Stimulated activated naive CD4-positive, alpha-beta T cell treated with Interleukin-2 at 50 U/mL for 16 hours (primary cell): ENCODE measurements around the gene ZNF621.

Experiments
- DNase-seq: peaks from one replicate; lab custom pipeline; 2025; lab: John Stamatoyannopoulos, UW

The ZNF621 gene

DNA sequence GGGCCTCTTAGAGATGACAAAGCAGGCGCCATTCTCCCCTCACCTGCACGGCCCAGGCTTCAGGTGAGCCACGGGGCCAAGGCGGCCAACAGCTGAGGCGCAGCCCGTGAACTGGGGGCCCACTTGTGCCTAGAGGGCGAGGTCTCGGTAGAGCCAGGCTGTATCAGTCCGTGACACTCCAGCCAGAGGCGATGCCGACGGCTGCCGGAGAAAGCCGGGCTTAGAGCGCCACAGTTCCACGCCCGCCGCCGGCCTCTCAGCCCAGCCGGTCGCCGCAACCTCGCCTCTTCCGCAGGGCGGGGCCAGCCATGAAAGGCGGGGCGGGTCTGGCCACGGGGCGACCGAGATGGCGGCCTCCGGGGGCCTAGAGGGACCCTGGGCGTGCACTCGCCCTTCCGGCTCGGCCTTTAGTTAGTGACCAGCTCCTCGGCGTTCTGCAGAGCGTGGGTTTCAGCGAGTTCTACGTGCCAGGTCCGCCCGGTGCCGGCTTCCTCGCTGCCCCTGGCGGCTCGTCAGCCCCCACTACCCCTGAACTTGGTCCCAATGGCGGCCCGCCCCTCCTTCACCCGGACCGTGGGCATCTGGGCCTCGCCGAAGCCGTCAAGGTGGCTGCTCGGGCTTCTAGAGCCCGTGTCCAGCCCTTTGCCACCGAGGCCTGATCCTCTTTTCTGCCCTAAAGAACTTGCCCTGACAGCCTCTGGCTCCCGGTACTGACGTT lies at the start of gene ZNF621:
TSS of gene ZNF621 (plus strand) at position 393 of the 718 bp plus-strand sequence. CDS start 881 bp downstream, outside the sequence.
- peak; percentile 80 for DNase-seq

DNA sequence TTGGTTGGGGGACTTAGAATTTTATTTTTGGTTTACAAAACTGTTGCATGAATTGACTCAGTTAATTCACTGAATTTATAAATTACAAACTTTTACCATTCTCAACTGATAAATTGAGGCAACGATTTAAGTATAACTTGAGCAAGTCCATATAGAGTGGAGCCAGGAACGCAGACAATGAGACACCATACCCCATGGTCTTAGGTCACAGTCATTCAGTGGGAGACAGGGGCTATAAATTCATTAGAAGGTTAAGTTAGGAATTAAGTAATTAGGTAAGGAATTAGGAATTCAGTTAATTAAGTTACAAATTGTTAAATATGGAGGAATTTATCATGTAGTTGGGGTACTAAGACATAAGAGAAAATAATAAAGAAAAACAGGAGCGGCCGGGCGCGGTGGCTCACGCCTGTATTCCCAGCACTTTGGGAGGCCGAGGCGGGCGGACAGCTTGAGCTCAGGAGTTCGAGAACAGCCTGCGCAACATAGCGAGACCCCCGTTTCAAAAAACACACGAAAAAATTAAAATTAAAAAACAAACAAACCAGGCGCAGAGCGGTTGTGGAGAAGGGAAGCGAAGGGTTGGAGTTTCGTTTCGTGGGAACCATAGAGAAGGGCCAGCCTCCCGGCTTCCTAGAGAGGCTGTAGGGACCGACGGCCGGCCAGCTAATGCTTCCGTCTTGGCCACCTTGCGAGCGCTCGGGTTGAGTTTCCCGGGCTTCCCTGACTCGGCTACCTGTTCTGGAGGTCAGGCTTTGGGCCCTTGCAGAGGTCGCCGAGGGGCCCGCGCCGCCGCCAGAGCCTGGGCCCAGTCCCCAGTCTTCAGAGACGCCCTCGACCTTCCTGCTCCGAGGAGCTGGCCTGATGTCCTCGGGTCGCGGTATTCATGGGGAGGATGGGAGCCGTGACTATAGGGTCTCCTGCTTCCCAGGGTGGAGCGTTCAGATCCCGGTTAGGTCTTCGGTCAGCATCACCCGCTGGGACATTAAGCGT lies 48.0 kb upstream of the ZNF621 start, which contains the start of gene ZNF619:
TSS of gene ZNF619 (plus strand) at position 645 of the 993 bp plus-strand sequence. CDS start 858 bp downstream, outside the sequence.
- peak; percentile 37 for DNase-seq

DNA sequence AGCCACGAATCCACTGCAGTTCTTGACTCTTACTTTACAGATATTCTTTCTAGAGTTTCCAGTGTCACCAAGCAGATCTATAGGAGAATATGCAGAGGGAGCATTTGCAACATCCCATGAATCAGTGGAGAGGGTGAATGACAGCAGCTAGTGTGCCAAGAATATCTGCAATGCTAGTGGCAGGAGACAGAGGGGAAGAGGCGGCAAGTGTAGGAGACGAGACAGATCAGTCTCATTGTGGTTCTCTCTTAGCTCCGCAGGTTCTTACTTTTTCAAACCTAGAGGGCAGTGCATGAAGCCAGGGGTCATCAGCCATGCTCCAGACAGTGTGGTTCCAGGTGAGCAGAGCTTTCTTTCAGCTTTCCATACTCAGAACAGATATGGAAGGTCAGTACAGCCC lies 47.1 kb upstream of the ZNF621 start:
- no peak for DNase-seq

DNA sequence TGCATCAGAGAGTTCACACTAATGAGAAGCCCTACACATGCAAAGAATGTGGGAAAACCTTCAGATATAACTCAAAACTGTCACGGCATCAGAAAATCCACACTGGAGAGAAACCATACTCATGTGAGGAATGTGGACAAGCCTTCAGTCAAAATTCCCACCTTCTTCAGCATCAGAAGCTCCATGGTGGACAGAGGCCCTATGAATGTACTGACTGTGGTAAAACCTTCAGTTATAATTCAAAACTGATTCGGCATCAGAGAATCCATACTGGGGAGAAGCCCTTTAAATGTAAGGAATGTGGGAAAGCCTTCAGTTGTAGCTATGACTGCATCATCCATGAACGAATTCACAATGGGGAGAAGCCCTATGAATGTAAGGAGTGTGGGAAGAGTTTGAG lies 37.6 kb upstream of the ZNF621 start:
- no peak for DNase-seq

DNA sequence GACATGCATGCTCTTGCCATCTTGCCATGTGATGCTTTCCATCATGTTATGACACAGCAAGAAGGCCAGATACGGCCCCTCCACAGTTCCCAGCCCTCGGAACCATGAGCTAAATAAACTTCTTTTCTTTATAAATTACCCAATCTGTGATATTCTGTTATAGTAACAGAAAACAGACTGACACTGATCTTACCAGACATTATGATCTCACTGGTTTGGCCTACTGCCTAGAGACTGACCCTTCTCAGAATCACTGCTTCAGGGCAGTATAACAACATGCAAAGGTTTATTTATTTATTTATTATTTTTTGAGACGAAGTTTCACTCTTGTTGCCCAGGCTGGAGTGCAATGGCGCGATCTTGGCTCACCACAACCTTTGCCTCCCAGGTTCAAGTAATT lies 33.8 kb upstream of the ZNF621 start:
- DNase-seq: no peak

DNA sequence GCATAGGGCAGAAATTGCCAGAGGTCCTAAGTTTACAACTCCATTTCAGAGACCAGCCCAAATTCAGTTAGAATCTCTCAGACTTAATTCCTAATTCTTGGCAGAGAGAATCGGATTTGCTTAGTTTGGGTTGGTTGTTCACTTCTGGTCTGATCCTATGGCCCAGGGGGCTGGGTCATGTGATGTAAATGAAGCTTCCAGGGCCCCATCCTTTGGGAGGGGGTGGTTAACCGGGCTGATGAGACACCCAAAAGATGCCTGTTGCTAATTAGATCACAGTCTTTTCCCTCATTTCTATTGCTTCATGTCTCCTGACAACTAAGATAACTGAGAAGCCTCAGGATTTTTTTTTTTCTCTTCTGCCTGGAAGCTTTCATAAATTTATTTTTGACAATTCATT lies 30.1 kb upstream of the ZNF621 start:
- DNase-seq: no peak

DNA sequence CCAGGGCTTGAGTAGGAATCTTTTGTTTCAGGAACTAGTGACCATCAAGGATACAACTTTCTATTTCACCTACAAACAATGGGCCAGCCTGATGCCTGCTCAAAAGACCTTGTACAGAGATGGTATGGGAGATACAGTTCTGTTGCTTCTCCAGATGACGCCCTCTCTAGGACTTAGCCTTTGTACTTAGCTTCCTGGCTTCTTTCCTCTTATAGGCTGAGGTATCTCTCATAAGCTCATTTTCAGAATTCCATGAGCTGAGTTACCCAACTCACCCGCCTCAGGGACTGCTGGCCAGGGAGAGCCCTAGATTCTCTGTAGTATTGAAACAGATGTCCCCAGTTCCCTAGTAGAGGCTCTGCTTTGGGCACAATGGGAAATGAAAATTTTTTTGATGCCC lies 27.5 kb upstream of the ZNF621 start:
- no peak for DNase-seq

DNA sequence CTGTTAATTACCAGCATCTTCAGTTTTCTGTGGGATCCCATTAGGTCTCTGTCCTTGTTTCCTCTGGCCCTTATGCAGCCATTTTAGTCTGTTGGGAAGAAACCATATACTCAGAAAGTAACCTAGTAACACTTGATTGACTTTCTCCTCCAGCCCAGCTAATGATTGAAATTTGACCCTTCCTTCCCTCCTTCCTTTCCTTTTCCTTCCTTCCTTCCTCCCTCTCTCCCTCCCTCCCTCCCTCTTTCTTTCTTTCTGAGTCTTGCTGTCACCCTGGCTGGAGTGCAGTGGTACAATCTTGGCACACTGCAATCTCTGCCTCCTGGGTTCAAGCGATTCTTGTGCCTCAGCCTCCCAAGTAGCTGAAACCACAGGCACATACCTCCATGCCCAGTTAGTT lies 24.8 kb upstream of the ZNF621 start:
- no peak for DNase-seq

DNA sequence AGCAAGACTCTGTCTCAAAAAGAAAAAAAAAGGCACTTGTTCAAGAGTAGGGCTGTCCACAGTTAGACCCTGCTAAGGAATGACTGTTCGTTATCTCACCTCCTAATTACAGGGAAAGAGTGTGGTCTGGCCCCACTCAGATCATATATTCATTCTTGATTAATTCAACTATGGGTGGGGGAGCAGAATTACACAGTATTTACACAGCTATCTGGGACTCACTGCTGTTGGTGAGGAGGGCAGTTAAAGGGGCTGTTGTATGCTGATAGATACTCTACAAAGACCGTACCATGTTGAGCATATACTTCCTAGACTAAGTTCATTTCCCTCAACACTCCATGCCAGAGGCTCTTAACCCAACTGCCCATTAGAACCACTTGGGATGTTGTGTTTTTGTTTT lies 22.7 kb upstream of the ZNF621 start:
- no peak for DNase-seq

DNA sequence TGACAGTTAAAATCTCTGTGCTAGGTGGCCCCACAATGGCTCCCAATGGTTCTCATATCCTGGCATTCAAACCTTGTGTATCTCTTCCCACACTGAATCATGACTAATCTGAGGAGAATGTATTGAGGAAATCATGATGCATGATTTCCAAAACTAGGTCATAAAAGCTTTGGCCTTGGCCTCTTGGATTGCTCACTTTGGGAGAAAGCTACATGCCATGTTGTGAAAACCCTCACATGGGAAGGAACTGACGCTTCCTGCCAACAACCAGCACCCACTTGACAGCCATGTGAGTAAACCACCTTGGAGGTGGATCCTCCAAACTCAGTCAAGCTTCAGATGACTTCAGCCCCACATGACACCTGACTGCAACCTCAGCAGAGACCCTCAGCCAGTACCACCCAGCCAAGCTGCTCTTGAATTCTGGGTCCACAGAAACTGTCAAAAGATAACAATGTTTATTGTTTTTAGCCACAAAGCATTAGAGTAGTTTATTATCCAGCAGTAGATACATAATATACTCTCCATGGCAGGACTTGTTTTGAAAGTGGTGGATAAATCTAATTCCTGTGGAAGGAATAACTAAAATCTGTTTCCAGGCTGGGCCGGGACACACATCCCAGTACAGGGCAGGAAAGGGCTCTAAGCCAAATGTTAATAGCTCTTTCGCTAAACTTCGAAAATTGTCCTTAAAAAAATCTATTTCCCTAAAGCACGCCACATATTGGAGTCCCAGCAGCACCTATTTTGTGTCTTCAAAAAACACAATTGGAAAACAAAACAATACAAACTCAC lies 19.9 kb upstream of the ZNF621 start:
- DNase-seq: no peak

DNA sequence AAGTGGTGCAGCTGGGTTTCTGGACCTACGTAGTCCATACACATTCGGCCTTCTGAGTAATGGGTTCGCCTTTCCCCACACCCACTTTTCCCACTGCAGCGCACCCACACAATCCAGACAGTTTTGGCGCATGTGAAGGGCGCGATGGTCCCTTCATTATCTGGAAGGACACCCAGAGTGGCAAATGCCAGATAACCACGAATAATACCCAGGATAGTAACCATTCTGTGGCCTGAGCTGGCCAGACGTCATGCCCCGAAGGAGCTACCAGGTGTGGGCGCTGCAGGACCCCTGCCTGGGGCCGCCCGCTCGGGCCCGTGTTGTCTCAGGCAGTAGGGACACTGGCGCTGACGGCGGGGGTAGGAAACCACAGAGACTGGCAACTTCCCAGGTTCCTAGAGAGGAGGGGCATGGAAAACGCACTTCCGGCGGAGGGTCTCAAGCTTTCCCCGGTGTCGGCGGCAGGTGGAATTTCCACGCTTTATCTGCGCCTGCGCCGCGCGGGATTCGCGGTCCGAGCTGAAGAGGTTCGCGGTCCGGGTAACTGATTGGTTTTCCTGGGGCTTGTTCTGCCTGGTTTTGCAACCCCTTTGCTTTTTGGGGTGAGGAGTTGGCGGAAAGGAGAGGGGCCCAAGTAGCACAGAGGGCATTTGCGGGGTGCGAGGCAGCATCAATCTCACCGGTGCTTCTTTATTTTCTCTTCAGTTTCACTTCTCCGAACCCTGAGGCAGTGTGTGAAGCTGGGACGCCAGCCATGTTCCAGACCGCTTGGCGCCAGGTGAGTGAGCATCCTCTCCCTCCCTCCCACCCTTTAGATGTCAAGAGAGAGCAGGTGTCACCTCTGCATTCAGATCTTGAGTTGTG lies 18.9 kb upstream of the ZNF621 start, which contains the start of gene ZNF620:
TSS of gene ZNF620 (plus strand) at position 441 of the 864 bp plus-strand sequence. CDS start at position 755, 314 bp downstream.
- DNase-seq: peak; percentile 34

DNA sequence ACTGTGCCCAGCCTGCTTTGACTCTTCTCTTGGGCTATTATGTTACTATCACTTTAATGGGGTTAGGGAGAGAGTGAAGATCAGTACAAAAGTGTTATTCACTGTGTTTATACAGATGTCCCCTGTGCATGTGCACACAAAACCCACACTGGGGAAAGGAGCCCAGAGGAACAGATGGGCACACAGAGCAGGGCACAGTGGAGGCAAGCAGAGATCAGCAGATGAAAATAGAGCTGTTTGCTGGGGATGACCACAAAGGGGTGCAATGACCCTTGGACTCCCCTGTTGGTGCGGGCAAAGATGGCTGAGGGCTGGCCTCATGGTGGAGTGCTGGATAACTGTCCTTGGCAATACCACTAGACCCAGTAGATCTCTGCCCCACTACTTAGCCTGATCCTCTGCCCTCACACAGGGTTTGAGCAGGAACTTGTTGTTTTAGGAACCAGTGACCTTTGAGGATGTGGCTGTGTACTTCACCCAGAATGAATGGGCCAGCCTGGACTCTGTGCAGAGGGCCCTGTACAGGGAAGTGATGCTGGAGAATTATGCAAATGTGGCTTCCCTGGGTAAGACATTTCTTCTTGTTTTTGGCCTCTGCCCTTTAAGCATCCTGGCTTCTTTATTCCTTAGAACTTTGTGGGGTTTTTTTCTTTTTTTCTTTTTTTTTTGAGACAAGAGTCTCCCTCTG lies 13.6 kb upstream of the ZNF621 start:
- no peak for DNase-seq

DNA sequence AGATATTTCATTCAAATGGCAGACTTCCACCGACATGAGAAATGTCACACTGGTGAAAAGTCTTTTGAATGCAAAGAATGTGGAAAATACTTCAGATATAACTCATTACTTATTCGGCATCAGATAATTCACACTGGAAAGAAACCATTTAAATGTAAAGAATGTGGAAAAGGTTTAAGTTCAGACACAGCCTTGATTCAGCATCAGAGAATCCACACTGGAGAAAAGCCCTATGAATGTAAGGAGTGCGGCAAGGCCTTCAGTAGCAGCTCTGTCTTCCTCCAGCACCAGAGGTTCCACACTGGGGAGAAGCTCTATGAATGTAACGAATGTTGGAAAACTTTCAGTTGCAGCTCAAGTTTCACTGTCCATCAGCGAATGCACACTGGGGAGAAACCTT lies 8.6 kb upstream of the ZNF621 start:
- DNase-seq: no peak

DNA sequence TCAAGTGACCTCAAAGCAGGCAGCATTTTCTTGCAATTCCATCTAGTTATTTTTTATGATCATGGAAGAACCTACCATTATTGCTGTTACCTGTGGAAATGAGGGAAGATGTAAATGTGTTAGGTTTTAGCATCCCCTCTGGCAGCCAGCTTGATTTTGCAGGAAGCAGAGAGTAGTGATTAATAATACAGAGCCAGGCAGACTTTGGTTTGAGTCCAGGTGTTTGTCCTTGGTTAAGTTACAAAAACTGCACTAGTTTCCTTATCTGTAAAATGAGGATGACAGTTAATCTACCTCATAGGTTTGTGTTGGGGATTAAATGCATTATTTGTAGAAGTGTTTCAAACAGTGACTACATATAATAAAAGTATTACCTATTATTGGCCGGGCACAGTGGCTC lies 6.7 kb upstream of the ZNF621 start:
- no peak for DNase-seq

DNA sequence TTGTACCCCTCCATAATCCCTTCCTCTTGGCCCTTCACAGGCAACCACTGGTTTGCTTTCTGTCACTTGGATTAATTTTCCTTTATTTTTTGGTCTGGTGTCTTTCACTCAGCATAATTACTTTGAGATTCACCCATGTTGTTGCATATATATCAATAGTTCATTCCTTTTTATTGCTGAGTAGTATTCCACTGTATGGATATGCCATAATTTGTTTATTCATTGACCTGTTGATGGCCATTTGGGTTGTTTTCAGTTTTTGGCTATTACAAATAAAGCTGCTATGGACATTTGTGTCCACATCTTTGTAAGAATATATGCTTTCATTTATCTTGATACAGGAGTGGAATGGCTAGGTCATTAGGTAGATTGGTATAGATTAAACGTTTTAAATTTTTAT lies 5.9 kb upstream of the ZNF621 start:
- no peak for DNase-seq

DNA sequence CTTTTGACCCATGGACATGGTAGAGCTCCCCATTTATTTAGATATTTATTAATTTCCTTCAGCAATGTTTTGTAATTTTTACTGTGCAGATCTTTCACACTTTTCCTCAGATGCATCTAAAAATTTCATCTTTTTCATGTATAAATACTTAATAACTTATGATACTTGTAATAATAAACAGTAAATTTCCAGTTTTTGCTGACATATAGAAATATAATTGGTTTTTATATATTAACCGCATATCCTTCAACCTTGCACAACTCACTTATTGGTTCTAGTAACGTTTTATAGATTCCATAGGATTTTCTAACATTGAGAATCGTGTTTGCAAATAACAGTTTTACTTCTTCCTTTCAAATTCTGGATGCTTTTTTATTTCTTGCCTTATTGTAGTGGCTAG lies 3.5 kb upstream of the ZNF621 start:
- DNase-seq: no peak

DNA sequence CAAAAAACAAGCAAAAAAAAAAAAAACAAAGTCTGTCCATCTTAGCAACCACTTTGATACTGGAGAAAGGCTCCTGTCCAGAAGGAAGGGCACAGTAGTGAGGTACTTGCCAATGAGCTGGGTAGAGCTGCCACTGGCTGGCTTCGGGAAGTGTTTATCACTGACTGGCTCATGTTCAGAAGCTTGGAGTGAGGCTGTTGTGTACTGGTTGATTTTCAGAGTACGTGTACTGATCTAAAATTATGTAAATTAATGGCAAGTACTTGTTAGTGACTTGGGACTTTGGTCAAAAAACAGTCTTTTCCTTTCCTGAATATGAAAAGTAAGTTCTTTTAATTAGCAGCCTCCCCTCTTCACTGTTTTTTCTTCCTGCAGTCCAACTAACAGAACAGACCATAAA lies 979 bp upstream of the ZNF621 start:
- no peak for DNase-seq

DNA sequence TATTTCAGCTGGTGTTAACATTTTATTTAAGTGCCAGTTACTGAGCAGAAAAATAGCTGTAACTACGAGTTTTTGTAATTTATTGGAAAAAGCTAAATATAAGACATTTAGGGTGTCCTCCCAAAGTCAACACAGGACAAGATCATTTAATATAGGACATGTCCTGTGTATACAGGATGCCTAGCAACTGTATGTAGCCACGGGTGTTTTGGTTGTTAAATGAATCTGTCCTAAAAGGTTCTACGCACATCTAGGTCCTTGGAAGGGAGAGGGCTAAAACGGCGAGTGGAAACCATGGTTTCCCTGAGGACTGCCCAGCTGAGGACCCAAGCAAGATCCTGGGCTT lies 565 bp upstream of the ZNF621 start:
- DNase-seq: no peak

DNA sequence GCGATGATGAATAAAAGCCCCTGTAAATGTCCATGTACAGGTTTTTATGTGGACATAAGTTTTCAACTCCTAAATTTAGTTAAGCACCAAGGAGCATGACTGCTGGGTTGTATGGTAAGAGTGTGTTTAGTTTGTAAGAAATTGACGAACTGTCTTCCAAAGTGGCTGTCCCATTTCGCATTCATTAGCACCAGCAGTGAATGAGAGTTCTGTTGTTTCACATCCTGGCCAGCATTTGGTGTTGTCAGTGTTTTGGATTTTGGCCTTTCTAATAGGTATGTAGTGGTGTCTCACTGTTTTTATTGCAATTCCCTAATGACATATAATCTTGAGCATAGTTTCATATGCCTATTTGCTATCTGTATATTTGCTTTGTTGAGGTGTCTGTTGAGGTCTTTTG lies 3.7 kb downstream of the ZNF621 start:
- no peak for DNase-seq

DNA sequence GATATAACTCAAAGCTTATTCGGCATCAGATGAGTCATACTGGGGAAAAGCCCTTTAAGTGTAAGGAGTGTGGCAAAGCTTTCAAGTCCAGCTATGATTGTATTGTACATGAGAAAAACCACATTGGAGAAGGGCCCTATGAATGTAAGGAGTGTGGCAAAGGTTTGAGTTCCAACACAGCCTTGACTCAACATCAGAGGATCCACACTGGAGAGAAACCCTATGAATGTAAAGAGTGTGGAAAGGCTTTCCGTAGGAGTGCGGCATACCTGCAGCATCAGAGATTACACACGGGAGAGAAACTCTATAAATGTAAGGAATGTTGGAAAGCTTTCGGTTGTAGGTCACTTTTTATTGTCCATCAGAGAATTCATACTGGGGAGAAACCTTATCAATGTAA lies 7.5 kb downstream of the ZNF621 start:
- no peak for DNase-seq

DNA sequence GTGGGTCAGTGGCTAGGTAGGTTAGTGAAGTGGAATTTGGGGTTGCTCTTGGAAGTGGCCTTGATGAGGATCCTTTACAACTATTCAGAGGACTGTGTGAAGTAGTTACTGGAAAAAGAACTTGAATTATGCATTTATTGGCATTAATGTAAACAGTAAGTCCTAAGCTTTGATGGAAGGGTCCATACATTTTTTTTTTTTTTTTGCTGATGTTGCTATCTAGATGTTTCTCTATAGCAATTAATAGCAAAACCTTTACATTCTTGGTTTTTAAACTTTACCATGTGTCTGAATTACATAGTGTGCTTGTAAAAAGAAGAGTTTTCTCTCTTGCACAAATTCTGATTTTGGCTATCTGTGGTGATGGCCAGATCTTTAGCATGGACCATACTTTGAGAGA lies 9.5 kb downstream of the ZNF621 start:
- no peak for DNase-seq
